NCI-H1417 treated with DMSO at 0.1 percent for 48 hours (cell line): ENCODE data around the gene PIK3R5.

Source experiments
- DNase-seq: peaks from one replicate; lab custom pipeline; 2025; lab: John Stamatoyannopoulos, UW

The PIK3R5 gene

DNA sequence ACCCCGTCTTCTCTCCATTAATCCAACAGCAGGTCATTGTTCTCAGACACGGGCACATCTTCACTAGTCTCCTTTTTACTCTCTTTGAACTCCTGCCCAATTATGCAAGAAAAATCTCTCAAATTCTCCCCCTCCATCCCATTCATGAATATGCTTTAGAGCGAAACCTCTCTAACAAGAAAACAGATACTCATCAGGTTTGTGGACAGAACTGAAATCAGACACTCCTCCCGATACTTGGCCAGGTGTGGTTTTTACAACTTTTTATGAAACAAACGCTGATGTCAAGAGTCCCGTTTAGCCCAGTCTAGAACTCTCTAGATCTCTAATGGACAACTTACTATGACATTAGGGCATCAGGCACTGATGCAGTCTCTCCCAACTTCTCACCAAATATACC, 40.9 kb downstream of the PIK3R5 start:
- no peak for DNase-seq

DNA sequence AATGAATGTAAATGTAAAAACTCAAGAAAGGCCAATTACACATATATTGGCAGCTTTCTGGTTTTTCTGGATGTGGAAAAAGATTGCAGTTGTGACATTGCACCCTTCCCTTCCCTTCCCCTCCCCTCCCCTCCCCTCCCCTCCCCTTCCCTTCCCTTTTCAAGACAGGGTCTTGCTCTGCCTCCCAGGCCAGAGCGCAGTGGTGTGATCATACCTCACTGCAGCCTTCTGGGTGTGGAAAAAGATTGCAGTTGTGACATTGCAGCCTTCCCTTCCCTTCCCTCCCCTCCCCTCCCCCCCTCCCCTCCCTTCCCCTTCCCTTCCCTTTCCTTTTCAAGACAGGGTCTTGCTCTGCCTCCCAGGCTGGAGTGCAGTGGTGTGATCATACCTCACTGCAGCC, 41.7 kb downstream of the PIK3R5 start:
- no peak for DNase-seq

GRCh38 chr17:8922928-8923327, 42.6 kb downstream of the PIK3R5 start:
- DNase-seq = no peak

- no peak for DNase-seq
These were observed 43.1 kb downstream of the PIK3R5 start for GRCh38 chr17:8922451-8922850.

GRCh38 chr17:8921147-8921546, 44.4 kb downstream of the PIK3R5 start:
- DNase-seq = no peak

DNA sequence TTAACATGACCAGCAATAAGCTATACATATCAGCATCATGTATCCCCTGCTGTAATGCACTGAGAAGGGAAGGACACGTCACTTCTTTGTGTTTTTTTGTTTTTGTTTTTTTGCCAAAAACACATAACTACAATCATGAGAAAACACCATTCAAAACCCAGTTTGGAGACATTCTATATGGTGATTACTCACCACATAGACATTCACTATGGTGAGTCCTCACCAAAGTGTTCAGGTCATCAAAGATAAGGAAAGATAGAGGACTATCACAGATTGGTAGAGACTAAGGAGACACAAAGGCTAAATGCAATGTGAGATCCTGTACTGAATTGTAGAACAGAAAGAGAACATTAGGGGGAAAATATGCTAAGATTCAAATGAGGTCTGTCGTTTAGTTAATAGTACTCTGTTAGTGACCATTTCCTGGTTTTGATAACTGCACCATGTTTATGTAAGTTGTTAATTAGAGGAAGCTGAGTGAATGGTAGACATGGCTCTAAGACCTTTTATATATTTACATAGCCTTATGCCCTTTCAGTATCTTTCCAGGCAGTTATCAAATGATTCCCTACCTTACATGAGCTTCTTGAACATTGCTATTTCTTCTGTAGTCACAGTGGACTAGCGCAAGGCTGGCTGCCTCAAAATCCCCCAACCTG, 46.6 kb downstream of the PIK3R5 start:
- DNase-seq = no peak

DNA sequence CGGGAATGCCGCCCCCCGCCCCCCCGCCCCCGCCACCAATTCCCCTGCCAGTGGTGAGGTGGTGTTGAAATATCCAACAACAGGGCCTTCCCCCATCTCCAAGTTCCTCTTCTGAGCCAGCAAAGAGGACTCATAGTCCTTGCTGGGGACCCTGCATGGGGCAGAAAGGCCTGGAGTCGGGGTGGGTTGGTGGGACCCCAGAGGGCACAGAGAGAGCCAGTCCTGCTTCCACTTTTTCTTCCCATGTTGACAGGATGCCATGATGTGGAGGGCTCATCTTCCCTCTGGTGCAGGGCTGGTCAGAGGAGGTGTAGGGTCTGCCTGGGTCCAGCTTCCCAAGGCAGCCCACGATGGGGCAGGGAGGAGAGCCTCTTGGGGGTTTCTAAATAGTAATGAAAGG, 49.0 kb downstream of the PIK3R5 start:
- no peak for DNase-seq

GRCh38 chr17:8914554-8914953, 51.0 kb downstream of the PIK3R5 start:
- no peak for DNase-seq

- no peak for DNase-seq
These were observed 51.6 kb downstream of the PIK3R5 start for GRCh38 chr17:8913879-8914278.

- DNase-seq = no peak
These were observed 52.4 kb downstream of the PIK3R5 start for GRCh38 chr17:8913091-8913490.

GRCh38 chr17:8912084-8912981, 53.2 kb downstream of the PIK3R5 start:
- no peak for DNase-seq

- DNase-seq = no peak
These were observed 54.4 kb downstream of the PIK3R5 start for GRCh38 chr17:8910969-8911604.

DNA sequence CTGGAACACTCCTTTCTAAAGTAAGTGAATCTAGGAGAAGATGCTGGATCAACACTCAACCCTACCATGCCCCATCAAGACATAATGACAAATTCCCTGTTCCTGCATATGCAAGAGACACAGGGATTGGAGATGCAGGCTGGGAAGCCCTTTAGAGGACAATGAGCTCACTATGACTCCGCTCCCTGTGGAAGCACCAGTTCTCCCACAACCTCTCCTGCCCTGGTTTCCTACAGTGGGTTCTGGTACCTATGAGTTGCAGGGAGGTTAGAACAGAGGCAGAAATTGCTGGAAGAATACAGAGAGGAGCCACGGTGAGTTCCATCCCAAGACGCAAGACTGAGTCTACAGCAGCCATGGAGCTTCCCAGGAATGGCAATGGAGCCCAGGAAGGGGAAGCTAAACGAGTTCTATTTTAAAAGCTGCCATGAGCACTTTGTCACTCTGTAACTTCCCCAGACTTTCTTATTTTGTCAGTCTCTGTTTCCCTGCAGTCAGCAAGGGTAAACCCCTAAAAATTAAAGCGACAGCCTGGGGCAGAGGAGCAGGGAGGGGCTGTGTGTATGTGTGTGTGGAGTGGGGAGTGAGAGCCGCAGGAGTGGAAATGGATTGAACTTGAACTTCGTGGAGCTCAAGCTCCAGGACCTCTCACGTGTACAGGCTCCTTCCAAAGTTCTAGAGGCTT, 55.8 kb downstream of the PIK3R5 start:
- no peak for DNase-seq

DNA sequence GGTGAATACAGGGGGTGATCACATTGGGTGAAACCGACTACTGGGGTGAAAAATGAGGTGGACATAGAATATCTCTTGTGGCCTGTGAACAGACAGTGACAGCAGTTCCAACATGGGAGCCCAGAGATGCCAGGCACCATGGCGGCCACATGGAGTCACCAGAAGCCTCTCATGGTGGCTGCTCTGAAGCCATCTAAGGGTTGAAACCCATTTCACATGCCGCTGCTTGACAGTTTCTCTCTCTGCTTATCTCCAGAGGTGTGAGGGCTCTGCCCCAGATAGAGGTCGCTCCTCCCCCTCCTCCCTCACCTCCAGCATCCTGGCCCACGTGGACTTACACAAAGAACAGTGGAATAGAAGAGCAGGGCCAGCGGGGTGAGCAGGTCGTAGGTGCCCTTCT, 60.2 kb downstream of the PIK3R5 start:
- DNase-seq = no peak

GRCh38 chr17:8904686-8905085, 60.8 kb downstream of the PIK3R5 start:
- DNase-seq = no peak

DNA sequence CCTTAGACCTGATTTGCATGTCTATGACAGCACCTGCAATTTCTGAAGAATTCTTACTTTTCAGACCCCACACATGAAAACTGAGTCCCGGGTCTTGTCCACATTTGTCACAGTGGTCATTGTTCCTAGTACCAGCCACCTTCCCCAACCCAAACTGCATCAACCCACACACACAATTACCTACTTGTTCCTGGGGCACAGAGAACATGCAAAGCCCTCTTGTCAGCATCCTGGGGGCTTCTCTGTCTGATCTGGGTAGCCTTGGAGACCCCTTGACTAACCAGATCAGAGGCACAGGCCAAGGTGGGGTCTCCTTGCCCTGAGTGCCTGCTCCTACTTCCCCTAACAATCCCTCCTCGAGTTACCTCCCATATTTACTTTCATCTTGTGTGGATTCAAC, 61.3 kb downstream of the PIK3R5 start:
- DNase-seq = no peak

- no peak for DNase-seq
These were observed 64.6 kb downstream of the PIK3R5 start for GRCh38 chr17:8900626-8901585.

- DNase-seq = no peak
These were observed 65.3 kb downstream of the PIK3R5 start for GRCh38 chr17:8900207-8900606.

DNA sequence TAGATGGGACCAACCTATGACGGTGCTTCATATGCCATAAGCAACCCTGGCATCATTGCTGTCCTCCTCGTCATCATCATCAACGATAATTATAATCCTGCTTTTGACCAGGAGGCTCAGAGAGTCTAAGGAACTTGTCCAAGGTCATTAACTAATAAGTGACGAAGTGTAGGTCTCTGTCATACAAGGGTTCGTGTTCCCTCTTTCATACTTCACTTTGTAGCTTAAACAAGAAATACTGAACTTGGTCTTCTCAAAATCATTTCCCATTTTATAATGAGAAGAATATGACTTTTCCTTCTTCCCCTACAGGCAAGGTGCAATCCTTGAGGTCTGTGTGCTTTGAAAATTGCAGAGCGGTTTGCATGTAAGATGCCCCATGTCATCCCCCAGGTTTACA, 66.9 kb downstream of the PIK3R5 start:
- no peak for DNase-seq

- no peak for DNase-seq
These were observed 67.4 kb downstream of the PIK3R5 start for GRCh38 chr17:8898126-8898525.
